HepG2 (cell line): ENCODE data around the gene SEPHS2. TPM values are rescaled to one million over a fixed set of nuclear protein-coding genes. Genes with fewer than 3 reads are reported as not detected.

Source experiments
- BHLHE40 ChIP-seq: IDR thresholded peaks from 2 replicates; pipeline ENCODE4 v1.6.1; 2011; ENCODE audit warnings: low read length, improper control_type of control experiment
- BRCA1 ChIP-seq: sonication (generic); formaldehyde crosslinking; IDR thresholded peaks from 2 replicates; pipeline ENCODE4 v1.4.0; 2020; ENCODE audit warnings: missing genetic modification reagents
- CHD2 ChIP-seq: IDR thresholded peaks from 2 replicates; pipeline ENCODE4 v1.6.1; 2011; ENCODE audit warnings: low read depth, low read length, improper control_type of control experiment
- GTF3A ChIP-seq: sonication (generic); formaldehyde crosslinking; conservative IDR thresholded peaks from 2 replicates; pipeline ENCODE4 v1.4.0; 2020; ENCODE audit warnings: mild to moderate bottlenecking, missing genetic modification reagents
- GZF1 ChIP-seq: sonication (generic); formaldehyde crosslinking; IDR thresholded peaks from 2 replicates; pipeline ENCODE4 v1.5.1; 2020; ENCODE audit warnings: mild to moderate bottlenecking, missing genetic modification reagents
- HHEX ChIP-seq: IDR thresholded peaks from 2 replicates; pipeline ENCODE4 v1.6.1; 2016; ENCODE audit warnings: control low read depth
- JDP2 ChIP-seq: sonication (generic); formaldehyde crosslinking; IDR thresholded peaks from 2 replicates; pipeline ENCODE4 v1.8.1; 2022; ENCODE audit warnings: missing genetic modification reagents, borderline replicate concordance
- MBD4 ChIP-seq: IDR thresholded peaks from 2 replicates; pipeline ENCODE4 v1.6.1; 2012; ENCODE audit warnings: low read length, inconsistent platforms, borderline replicate concordance
- NFYB ChIP-seq: sonication (generic); formaldehyde crosslinking; IDR thresholded peaks from 2 replicates; pipeline ENCODE4 v1.4.0; 2020; ENCODE audit warnings: missing genetic modification reagents
- PHB2 ChIP-seq: fragments of 450-650 bp; IDR thresholded peaks from 2 replicates; pipeline ENCODE4 v1.6.1; 2018; ENCODE audit not compliant: partially characterized antibody
- PRMT3 ChIP-seq: sonication (generic); formaldehyde crosslinking; IDR thresholded peaks from 2 replicates; pipeline ENCODE4 v1.8.1; 2022; ENCODE audit warnings: low read depth, mild to moderate bottlenecking, moderate library complexity, missing genetic modification reagents, borderline replicate concordance
- RAD51 ChIP-seq: fragments of 450-650 bp; IDR thresholded peaks from 2 replicates; pipeline ENCODE4 v1.6.1; 2016; ENCODE audit warnings: borderline replicate concordance
- SIN3A ChIP-seq: IDR thresholded peaks from 2 replicates; pipeline ENCODE4 v1.6.1; 2011; ENCODE audit warnings: low read depth, mild to moderate bottlenecking, control low read depth, low read length, borderline replicate concordance
- SOX5 ChIP-seq: IDR thresholded peaks from 2 replicates; pipeline ENCODE4 v1.6.1; 2016; ENCODE audit warnings: borderline replicate concordance
- SUZ12 ChIP-seq: fragments of 150-350 bp; IDR thresholded peaks from 2 replicates; pipeline ENCODE4 v1.6.1; 2014; ENCODE audit warnings: low read depth, low read length
- U2AF2 ChIP-seq: fragments of 200-400 bp; formaldehyde crosslinking; IDR thresholded peaks from 2 replicates; pipeline ENCODE4 v1.6.1; 2017; ENCODE audit warnings: low read depth, mild to moderate bottlenecking, low read length
- WIZ ChIP-seq: sonication (generic); formaldehyde crosslinking; IDR thresholded peaks from 2 replicates; pipeline ENCODE4 v1.5.1; 2020; ENCODE audit warnings: mild to moderate bottlenecking, missing genetic modification reagents
- ZFP36L2 ChIP-seq: sonication (generic); formaldehyde crosslinking; IDR thresholded peaks from 2 replicates; pipeline ENCODE4 v1.4.0; 2020; ENCODE audit warnings: missing genetic modification reagents
- ZFYVE20 ChIP-seq: sonication (generic); formaldehyde crosslinking; IDR thresholded peaks from 2 replicates; pipeline ENCODE4 v1.8.0; 2023; ENCODE audit warnings: low read depth, mild to moderate bottlenecking, moderate library complexity, missing genetic modification reagents, borderline replicate concordance
- ZMYM2 ChIP-seq: sonication (generic); formaldehyde crosslinking; IDR thresholded peaks from 2 replicates; pipeline ENCODE4 v1.8.0; 2022; ENCODE audit warnings: mild to moderate bottlenecking, missing genetic modification reagents
- ZNF274 ChIP-seq: sonication (generic); formaldehyde crosslinking; IDR thresholded peaks from 2 replicates; pipeline ENCODE4 v1.5.1; 2020; ENCODE audit warnings: mild to moderate bottlenecking, missing genetic modification reagents
- ZNF619 ChIP-seq: sonication (generic); formaldehyde crosslinking; IDR thresholded peaks from 2 replicates; pipeline ENCODE4 v1.4.0; 2020; ENCODE audit warnings: mild to moderate bottlenecking, missing genetic modification reagents
- ZNF788 ChIP-seq: sonication (generic); formaldehyde crosslinking; IDR thresholded peaks from 2 replicates; pipeline ENCODE4 v1.5.0; 2020; ENCODE audit warnings: mild to moderate bottlenecking, missing genetic modification reagents, borderline replicate concordance
- polyA plus RNA-seq, 8 experiments: library from polyadenylated mRNA; depleted of rRNA in 3 of 8; stranded (reverse) in 7 of 8; unstranded in 1 of 8; fragments of >200 nt; fragmentation: Illumina TruSeq in 4 of 8; extraction: Trizol in 4 of 8; gene quantifications; 2 replicates each; pipeline versions ENCODE4 v1.2.1 to v1.2.3, GENCODE V29; 2011 to 2016; ENCODE audit warnings: low read depth in 4 of 8, missing spikeins in 1 of 8, mixed read lengths in 1 of 8; ENCODE audit not compliant: insufficient read depth in 1 of 8
- total RNA-seq, 5 experiments: library from RNA; depleted of rRNA; stranded (reverse); fragments of >200 nt; fragmentation: Illumina TruSeq; extraction: Trizol; gene quantifications; 2 replicates each; pipeline ENCODE4 v1.2.3, GENCODE V29; 2016; ENCODE audit warnings: low read depth in 1 of 5
- TF ChIP-seq, protein P1 (sequence below): IDR thresholded peaks from 2 replicates; pipeline ENCODE4 v1.6.1; 2016; ENCODE audit warnings: low read depth, control low read depth
- TF ChIP-seq, protein P2 (sequence below): sonication (generic); formaldehyde crosslinking; IDR thresholded peaks from 2 replicates; pipeline ENCODE4 v1.9.0; 2021; ENCODE audit warnings: missing genetic modification reagents, mild to moderate bottlenecking, borderline replicate concordance
- TF ChIP-seq, protein P3 (sequence below): sonication (generic); formaldehyde crosslinking; IDR thresholded peaks from 2 replicates; pipeline ENCODE4 v1.5.0; 2020; ENCODE audit warnings: mild to moderate bottlenecking, missing genetic modification reagents
- TF ChIP-seq, protein P4 (sequence below): sonication (generic); formaldehyde crosslinking; IDR thresholded peaks from 2 replicates; pipeline ENCODE4 v1.5.1; 2020; ENCODE audit warnings: mild to moderate bottlenecking, missing genetic modification reagents, moderate library complexity

The SEPHS2 gene
- total and polyA plus RNA-seq, 2 of the 13 experiments (the other 11 are each of a cell fraction or from before 2014, with no cell fraction given), result 20.7 to 127 TPM

DNA sequence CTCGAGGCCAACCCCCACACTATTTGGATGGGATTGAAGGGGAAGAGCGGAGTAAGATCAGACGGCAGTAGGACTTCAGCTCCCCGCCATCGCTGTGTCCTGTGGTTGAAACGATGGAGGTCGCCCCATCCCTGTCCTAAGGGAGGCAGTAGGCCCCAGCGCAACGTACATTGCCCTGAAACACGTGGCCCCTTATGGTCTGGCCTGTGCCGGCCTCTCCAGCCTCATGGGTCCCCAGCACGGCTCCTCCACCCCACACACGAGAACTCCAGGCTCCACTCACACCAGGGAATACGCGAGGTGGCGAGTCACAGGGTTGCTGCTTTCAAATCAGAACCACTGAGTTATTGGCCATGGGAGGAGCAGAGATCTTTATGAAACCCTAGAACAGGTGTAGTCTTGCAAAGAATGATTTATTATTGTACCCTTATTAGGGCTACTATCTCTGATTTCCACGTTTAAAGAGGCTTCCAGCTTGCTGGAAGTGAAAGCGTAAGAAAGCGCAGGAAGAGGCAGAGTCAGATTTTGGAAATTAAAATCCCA is 15.2 kb downstream of the SEPHS2 start (continued):
- TF ChIP-seq, protein P1, sequence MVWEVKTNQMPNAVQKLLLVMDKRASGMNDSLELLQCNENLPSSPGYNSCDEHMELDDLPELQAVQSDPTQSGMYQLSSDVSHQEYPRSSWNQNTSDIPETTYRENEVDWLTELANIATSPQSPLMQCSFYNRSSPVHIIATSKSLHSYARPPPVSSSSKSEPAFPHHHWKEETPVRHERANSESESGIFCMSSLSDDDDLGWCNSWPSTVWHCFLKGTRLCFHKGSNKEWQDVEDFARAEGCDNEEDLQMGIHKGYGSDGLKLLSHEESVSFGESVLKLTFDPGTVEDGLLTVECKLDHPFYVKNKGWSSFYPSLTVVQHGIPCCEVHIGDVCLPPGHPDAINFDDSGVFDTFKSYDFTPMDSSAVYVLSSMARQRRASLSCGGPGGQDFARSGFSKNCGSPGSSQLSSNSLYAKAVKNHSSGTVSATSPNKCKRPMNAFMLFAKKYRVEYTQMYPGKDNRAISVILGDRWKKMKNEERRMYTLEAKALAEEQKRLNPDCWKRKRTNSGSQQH (CRISPR knock-in tag), result 0 out of 2 replicates have a peak, but pooled peaks have one; percentile 32
- TF ChIP-seq NFYB (CRISPR knock-in tag) (no peak), SIN3A (peak; percentile 17; the same call in 1 of the 2 replicates), ZMYM2 (CRISPR knock-in tag) (peak; percentile 86), ZFYVE20 (CRISPR knock-in tag) (peak; percentile 91; the same call in 1 of the 2 replicates), GTF3A (CRISPR knock-in tag) (no peak), PHB2 (no peak), MBD4 (no peak), ZNF619 (peak; percentile 69), ZNF274 (CRISPR knock-in tag) (no peak; the same call in 1 of the 2 replicates), RAD51 (no peak), PRMT3 (CRISPR knock-in tag) (no peak), JDP2 (CRISPR knock-in tag) (no peak), GZF1 (CRISPR knock-in tag) (no peak), U2AF2 (no peak), SUZ12 (no peak), SOX5 (CRISPR knock-in tag) (0 out of 2 replicates have a peak, but pooled peaks have one; percentile 14), WIZ (CRISPR knock-in tag) (peak; percentile 94), BRCA1 (CRISPR knock-in tag) (0 out of 2 replicates have a peak, but pooled peaks have one; percentile 46), ZFP36L2 (CRISPR knock-in tag) (no peak), HHEX (CRISPR knock-in tag) (no peak), ZNF788 (peak; percentile 89), BHLHE40 (no peak; the same call in 1 of the 2 replicates), CHD2 (no peak)
- TF ChIP-seq, protein P2, sequence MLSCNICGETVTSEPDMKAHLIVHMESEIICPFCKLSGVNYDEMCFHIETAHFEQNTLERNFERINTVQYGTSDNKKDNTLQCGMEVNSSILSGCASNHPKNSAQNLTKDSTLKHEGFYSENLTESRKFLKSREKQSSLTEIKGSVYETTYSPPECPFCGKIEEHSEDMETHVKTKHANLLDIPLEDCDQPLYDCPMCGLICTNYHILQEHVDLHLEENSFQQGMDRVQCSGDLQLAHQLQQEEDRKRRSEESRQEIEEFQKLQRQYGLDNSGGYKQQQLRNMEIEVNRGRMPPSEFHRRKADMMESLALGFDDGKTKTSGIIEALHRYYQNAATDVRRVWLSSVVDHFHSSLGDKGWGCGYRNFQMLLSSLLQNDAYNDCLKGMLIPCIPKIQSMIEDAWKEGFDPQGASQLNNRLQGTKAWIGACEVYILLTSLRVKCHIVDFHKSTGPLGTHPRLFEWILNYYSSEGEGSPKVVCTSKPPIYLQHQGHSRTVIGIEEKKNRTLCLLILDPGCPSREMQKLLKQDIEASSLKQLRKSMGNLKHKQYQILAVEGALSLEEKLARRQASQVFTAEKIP (CRISPR knock-in tag), result no peak
- TF ChIP-seq, protein P3, sequence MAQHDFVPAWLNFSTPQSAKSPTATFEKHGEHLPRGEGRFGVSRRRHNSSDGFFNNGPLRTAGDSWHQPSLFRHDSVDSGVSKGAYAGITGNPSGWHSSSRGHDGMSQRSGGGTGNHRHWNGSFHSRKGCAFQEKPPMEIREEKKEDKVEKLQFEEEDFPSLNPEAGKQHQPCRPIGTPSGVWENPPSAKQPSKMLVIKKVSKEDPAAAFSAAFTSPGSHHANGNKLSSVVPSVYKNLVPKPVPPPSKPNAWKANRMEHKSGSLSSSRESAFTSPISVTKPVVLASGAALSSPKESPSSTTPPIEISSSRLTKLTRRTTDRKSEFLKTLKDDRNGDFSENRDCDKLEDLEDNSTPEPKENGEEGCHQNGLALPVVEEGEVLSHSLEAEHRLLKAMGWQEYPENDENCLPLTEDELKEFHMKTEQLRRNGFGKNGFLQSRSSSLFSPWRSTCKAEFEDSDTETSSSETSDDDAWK, result no peak
- TF ChIP-seq, protein P4, sequence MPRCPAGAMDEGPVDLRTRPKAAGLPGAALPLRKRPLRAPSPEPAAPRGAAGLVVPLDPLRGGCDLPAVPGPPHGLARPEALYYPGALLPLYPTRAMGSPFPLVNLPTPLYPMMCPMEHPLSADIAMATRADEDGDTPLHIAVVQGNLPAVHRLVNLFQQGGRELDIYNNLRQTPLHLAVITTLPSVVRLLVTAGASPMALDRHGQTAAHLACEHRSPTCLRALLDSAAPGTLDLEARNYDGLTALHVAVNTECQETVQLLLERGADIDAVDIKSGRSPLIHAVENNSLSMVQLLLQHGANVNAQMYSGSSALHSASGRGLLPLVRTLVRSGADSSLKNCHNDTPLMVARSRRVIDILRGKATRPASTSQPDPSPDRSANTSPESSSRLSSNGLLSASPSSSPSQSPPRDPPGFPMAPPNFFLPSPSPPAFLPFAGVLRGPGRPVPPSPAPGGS (CRISPR knock-in tag), result no peak; the same call in 1 of the 2 replicates
